Measurements from ENCODE around the gene SLC22A16.

DNA sequence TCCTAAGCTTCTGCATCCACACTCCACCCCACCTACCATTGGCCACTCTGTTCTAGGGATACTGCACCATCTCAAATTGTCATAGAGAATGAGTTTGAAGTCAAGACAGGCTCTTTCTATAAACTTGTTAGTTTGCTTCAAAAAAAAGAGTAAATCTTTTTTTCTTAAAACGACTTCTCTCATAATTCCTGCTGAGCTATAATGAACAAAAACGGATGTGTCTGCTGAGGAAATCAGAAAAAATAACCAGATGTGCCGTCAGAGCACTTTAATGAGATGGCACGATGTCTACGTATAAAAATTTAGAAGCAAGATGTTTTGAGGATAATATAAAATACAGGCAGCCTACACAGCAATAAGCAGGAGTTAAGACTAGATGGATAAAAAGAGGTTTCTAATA lies 37.1 kb downstream of the SLC22A16 start:
- TF ChIP-seq, protein P1, sequence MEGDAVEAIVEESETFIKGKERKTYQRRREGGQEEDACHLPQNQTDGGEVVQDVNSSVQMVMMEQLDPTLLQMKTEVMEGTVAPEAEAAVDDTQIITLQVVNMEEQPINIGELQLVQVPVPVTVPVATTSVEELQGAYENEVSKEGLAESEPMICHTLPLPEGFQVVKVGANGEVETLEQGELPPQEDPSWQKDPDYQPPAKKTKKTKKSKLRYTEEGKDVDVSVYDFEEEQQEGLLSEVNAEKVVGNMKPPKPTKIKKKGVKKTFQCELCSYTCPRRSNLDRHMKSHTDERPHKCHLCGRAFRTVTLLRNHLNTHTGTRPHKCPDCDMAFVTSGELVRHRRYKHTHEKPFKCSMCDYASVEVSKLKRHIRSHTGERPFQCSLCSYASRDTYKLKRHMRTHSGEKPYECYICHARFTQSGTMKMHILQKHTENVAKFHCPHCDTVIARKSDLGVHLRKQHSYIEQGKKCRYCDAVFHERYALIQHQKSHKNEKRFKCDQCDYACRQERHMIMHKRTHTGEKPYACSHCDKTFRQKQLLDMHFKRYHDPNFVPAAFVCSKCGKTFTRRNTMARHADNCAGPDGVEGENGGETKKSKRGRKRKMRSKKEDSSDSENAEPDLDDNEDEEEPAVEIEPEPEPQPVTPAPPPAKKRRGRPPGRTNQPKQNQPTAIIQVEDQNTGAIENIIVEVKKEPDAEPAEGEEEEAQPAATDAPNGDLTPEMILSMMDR (IDR thresholded peaks at IDR 0.05), result no peak
- no peak for TF ChIP-seq POLR2AphosphoS5 (IDR thresholded peaks at IDR 0.05; ENCODE audit: insufficient read depth in 1 of 2, low read depth in 1 of 2)
